Measurements from ENCODE around the gene PPM1H.
A peak's percentile ranks its signal among the peaks of the same experiment; 100 is the strongest.
"Not testable (repeated sequence)": the region's sequence is repeated elsewhere in the genome, so short reads cannot be mapped to it uniquely, and the experiment has no call there.

The PPM1H gene

GRCh38 chr12:62817556-62818271 lies 117.2 kb downstream of the PPM1H start:
- peak overlapping the region; percentile 12 for H3K4me3 ChIP-seq (ENCODE audit: control insufficient read depth, low read depth, low read length)
- TF ChIP-seq CTCF (conservative IDR thresholded peaks at IDR 0.05; ENCODE audit: control insufficient read depth, insufficient read depth, low read depth, low read length), result no peak
- peak; percentile 44 for DNase-seq (ENCODE audit: low read depth)

GRCh38 chr12:62814243-62814642 lies 120.7 kb downstream of the PPM1H start:
- no peak overlapping the region for H3K4me3 ChIP-seq (ENCODE audit: control insufficient read depth, low read depth, low read length)
- DNase-seq (ENCODE audit: low read depth), result no peak
- no peak for TF ChIP-seq CTCF (conservative IDR thresholded peaks at IDR 0.05; ENCODE audit: control insufficient read depth, insufficient read depth, low read depth, low read length)

- DNase-seq (ENCODE audit: low read depth), result peak; percentile 70
- peak; percentile 89 for TF ChIP-seq CTCF (conservative IDR thresholded peaks at IDR 0.05; ENCODE audit: control insufficient read depth, insufficient read depth, low read depth, low read length)
- H3K4me3 ChIP-seq (ENCODE audit: control insufficient read depth, low read depth, low read length), result no peak overlapping the region
These were observed 121.7 kb downstream of the PPM1H start for GRCh38 chr12:62813031-62813829.

- H3K4me3 ChIP-seq (ENCODE audit: control insufficient read depth, low read depth, low read length); DNase-seq (ENCODE audit: low read depth): not testable (repeated sequence)
These were observed 123.5 kb downstream of the PPM1H start for GRCh38 chr12:62811481-62811880.

GRCh38 chr12:62808166-62808879 lies 126.6 kb downstream of the PPM1H start:
- no peak for TF ChIP-seq CTCF (conservative IDR thresholded peaks at IDR 0.05; ENCODE audit: control insufficient read depth, insufficient read depth, low read depth, low read length)
- H3K4me3 ChIP-seq (ENCODE audit: control insufficient read depth, low read depth, low read length), result no peak overlapping the region
- no peak for DNase-seq (ENCODE audit: low read depth)

GRCh38 chr12:62806893-62807292 lies 128.1 kb downstream of the PPM1H start:
- no peak for TF ChIP-seq CTCF (conservative IDR thresholded peaks at IDR 0.05; ENCODE audit: control insufficient read depth, insufficient read depth, low read depth, low read length)
- no peak overlapping the region for H3K4me3 ChIP-seq (ENCODE audit: control insufficient read depth, low read depth, low read length)
- DNase-seq (ENCODE audit: low read depth), result no peak
